Transverse colon (tissue), 3 donors: ENCODE data around the gene TUBB.

Experiments
- CTCF ChIP-seq, 5 experiments: fragments of 200-600 bp in 3 of 5; fragments of 450-650 bp in 2 of 5; sonication (generic) in 3 of 5; IDR thresholded peaks; 1 replicate in 2 of 5; 2 replicates in 3 of 5; pipeline ENCODE4 v1.5.1; 2016 to 2017; ENCODE audit warnings: antibody characterized with exemption in 5 of 5, inconsistent platforms in 3 of 5, mild to moderate bottlenecking in 2 of 5, moderate library complexity in 1 of 5
- POLR2A ChIP-seq: fragments of 450-650 bp; IDR thresholded peaks from one replicate; pipeline ENCODE4 v1.6.1; 2016; ENCODE audit warnings: antibody characterized with exemption, mild to moderate bottlenecking, moderate library complexity

- TF ChIP-seq POLR2A: no peak
- TF ChIP-seq CTCF (IDR thresholded peaks at IDR 0.05): no peak
Observed at GRCh38 chr6:30712441-30712945, 7.7 kb upstream of the TUBB start.
